ENCODE results near the gene IGFL1.

- TF ChIP-seq CTCF (IDR thresholded peaks at IDR 0.05) (no peak), POLR2A (IDR thresholded peaks at IDR 0.05) (no peak)
These were observed 42.1 kb downstream of the IGFL1 start for GRCh38 chr19:46271481-46272197.
